Measurements from ENCODE around the gene TMEM88. TPM values are rescaled to one million over a fixed set of nuclear protein-coding genes. Genes with fewer than 3 reads are reported as not detected.

TMEM88 gene
- total RNA-seq, 5 donors from 2014 or later (not counting 1 experiment from before 2014, with no cell fraction given): 5.8 to 27.1 (median 8.4) TPM

DNA sequence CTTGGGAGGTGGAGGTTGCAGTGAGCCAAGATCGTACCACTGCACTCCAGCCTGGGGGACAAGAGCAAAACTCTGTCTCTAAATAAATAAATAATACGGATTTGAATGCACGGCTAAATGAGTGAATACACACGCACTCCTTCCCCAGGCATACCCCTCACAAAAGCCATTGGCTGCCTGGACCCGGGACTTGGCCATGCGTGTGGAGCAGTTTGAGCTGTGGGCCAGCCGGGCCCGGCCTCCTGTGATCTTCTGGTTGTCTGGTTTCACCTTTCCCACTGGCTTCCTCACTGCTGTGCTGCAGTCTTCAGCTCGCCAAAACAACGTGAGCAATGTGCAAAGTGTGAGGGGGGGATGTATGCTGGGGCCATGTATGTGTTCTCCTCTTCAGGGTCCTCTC lies 22.4 kb upstream of the TMEM88 start:
- Mint-ChIP-seq H3K27ac (no peak overlapping the region), H3K27me3 (peaks cover 3 to 4% of the 10 kb centered on the region in 2 donors), H3K9me3 (no peaks in the 10 kb centered on the region), H3K4me1 (peaks cover 21 to 25% (median 22%) of the 10 kb centered on the region in 3 donors), H3K4me3 (peak overlapping the region in 2 of 3 donors; percentile 17 to 100), H3K36me3 (no peaks in the 10 kb centered on the region)
- ATAC-seq (replicated peaks in 1 of 4) (no peak), DNase-seq (no peak)
- H3K27me3 ChIP-seq (replicated peaks in 1 of 2; ENCODE audit: control insufficient read depth in 2 of 2, extremely low read depth in 1 of 2, insufficient read depth in 2 of 2, low read length in 1 of 2): peaks cover 0 to 20% of the 10 kb centered on the region in 2 experiments
- no peak overlapping the region for H3K27ac ChIP-seq (ENCODE audit: low read length)
- POLR2A ChIA-PET: interaction anchor here (1.2 to 1.5 kb wide), 3 partner anchors 10 to 18 kb away, joined by 4 to 5 read pairs (median 5); no protein-coding TSS in a partner anchor
- H3K9me3 ChIP-seq: no peaks in the 10 kb centered on the region
- CTCF ChIA-PET: interaction anchor here in 1 of 2 donors (1.6 kb wide), 1 partner anchor 158 kb away, joined by 9 read pairs; no protein-coding TSS in a partner anchor
- 90% methylated on average over 2 of the region's 10 CpGs for WGBS (ENCODE audit: insufficient coverage)
- no peak overlapping the region for H3K4me3 ChIP-seq (ENCODE audit: control insufficient read depth in 1 of 2, extremely low read depth in 1 of 2, low read length in 1 of 2)
- peaks cover 13 to 38% of the 10 kb centered on the region in 2 experiments for H3K4me1 ChIP-seq (ENCODE audit: control insufficient read depth in 1 of 2, extremely low read depth in 1 of 2, insufficient read depth in 2 of 2, low read length in 2 of 2)
- H3K36me3 ChIP-seq (ENCODE audit: control insufficient read depth in 2 of 2, extremely low read depth in 1 of 2, insufficient read depth in 1 of 2, low read length in 1 of 2): no peaks in the 10 kb centered on the region

DNA sequence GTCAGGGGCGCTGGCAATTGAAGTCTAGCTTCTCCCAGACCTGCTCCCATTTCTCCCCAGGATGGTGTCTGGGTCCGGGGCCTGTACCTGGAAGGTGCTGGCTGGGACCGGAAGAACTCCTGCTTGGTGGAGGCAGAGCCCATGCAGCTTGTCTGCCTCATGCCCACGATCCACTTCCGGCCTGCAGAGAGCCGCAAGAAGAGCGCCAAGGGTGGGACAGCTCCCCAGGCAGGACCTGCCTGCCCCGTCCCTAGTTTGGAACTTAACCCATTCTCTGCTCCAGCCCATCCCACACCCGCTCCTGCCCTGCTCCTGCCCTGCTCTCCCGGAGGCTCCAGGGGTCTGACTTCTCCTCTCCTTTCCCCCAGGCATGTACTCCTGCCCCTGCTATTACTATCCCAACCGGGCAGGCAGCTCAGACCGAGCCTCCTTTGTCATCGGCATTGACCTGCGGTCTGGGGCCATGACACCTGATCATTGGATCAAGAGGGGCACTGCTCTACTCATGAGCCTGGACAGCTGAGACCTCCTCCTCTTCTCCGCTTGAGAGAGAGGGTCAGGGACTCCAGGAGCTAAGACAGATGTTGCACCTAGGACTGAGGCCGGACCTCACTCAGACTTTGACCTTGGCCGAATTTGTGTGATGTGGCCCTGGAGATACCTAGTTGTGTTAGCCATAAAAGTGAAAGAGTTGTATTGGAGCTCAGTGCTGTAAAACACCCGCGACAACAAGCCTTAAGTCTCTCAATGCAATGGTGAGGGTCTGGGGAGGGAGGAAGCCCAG lies 21.7 kb upstream of the TMEM88 start:
- Histone ChIP-seq H3K4me3 (ENCODE audit: control insufficient read depth in 1 of 2, extremely low read depth in 1 of 2, low read length in 1 of 2) (peak overlapping the region; percentile 90), H3K27ac (ENCODE audit: low read length) (no peak overlapping the region), H3K36me3 (ENCODE audit: control insufficient read depth in 2 of 2, extremely low read depth in 1 of 2, insufficient read depth in 1 of 2, low read length in 1 of 2) (no peaks in the 10 kb centered on the region), H3K9me3 (no peaks in the 10 kb centered on the region), H3K4me1 (ENCODE audit: control insufficient read depth in 1 of 2, extremely low read depth in 1 of 2, insufficient read depth in 2 of 2, low read length in 2 of 2) (peaks cover 16 to 43% of the 10 kb centered on the region in 2 experiments), H3K27me3 (replicated peaks in 1 of 2; ENCODE audit: control insufficient read depth in 2 of 2, extremely low read depth in 1 of 2, insufficient read depth in 2 of 2, low read length in 1 of 2) (peaks cover 0 to 20% of the 10 kb centered on the region in 2 experiments)
- Mint-ChIP-seq H3K4me3 (peak overlapping the region; percentile 98 to 100 (median 98)), H3K9me3 (no peaks in the 10 kb centered on the region), H3K4me1 (peaks cover 26 to 30% (median 27%) of the 10 kb centered on the region in 3 donors), H3K27ac (peak overlapping the region; percentile 80 to 84), H3K27me3 (peaks cover 3 to 4% of the 10 kb centered on the region in 2 donors), H3K36me3 (no peaks in the 10 kb centered on the region)
- DNase-seq (peak in 1 of 35 experiments; percentile 24), ATAC-seq (replicated peaks in 1 of 4) (no peak)
- WGBS (ENCODE audit: insufficient coverage): 59% methylated on average over 17 of the region's 19 CpGs
- POLR2A ChIA-PET: interaction anchor here (0.5 to 1.5 kb wide), 6 partner anchors 9 to 153 kb away, joined by 3 to 8 read pairs (median 5); no protein-coding TSS in a partner anchor
- CTCF ChIA-PET: interaction anchor here (0.6 to 1.6 kb wide), 6 partner anchors 8 to 157 kb away, joined by 3 to 9 read pairs (median 4); partner anchors contain the start of genes CYB5D1 (in 1 of the 2) and NAA38 (in 1 of the 2)

DNA sequence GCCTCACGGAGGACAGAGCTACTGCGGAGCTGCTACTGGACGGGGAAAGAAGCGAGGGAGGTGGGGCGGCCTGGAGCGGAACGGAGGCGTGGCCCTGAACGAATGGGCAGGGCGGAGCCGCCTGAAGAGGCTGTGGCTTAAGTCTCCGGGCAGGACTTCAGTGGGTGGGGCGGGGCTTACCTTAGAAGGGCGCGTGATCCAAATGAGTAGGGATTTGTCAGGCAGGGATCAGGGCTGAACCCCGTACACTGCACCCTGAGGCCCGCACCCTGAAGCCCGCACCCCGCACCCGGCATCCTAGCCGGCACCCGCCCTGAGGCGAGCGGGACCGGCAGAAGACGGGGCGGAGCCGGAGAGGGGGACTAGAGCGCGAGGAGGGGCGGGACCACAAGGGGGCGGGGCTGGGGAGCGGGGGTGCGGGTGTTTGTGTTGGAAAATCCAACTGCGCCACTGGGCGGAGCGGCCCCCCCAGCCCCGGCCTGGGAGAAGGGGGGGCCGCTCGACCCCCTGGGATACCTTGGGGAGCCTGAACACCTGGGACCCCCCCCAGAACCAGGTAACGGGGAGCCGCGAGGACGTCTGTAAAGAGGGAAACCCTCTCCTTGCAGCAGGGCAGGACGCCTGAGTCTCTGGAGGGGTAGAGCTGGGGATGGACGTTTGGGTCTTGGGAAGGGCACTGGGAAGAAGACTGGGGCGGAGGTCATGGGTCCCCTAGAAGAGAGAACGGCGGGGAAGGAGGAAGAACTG lies 20.9 kb upstream of the TMEM88 start, which contains the start of gene KDM6B:
Gene KDM6B (plus strand): TSS at position 423 of the 747 bp plus-strand sequence. CDS start 11,338 bp downstream, outside the sequence.
- no peaks in the 10 kb centered on the region for H3K36me3 Mint-ChIP-seq
- peak; percentile 71 to 92 (median 83) for DNase-seq
- POLR2A ChIA-PET: interaction anchor here (0.5 to 1.6 kb wide), 10 partner anchors 9 to 153 kb away, joined by 3 to 11 read pairs (median 5); partner anchors contain the start of gene NAA38 (in 1 of the 2)

GRCh38 chr17:7834542-7834956 lies 20.3 kb upstream of the TMEM88 start:
- Histone ChIP-seq H3K4me3 (ENCODE audit: control insufficient read depth in 1 of 2, extremely low read depth in 1 of 2, low read length in 1 of 2) (peak overlapping the region; percentile 90), H3K9me3 (no peaks in the 10 kb centered on the region), H3K36me3 (ENCODE audit: control insufficient read depth in 2 of 2, extremely low read depth in 1 of 2, insufficient read depth in 1 of 2, low read length in 1 of 2) (no peaks in the 10 kb centered on the region), H3K27me3 (replicated peaks in 1 of 2; ENCODE audit: control insufficient read depth in 2 of 2, extremely low read depth in 1 of 2, insufficient read depth in 2 of 2, low read length in 1 of 2) (peaks cover 0 to 20% of the 10 kb centered on the region in 2 experiments), H3K4me1 (ENCODE audit: control insufficient read depth in 1 of 2, extremely low read depth in 1 of 2, insufficient read depth in 2 of 2, low read length in 2 of 2) (peaks cover 26 to 57% of the 10 kb centered on the region in 2 experiments), H3K27ac (ENCODE audit: low read length) (peak overlapping the region; percentile 100)
- ATAC-seq (replicated peaks in 1 of 4) (peak; percentile 0 to 3 (median 3)), DNase-seq (peak in 26 of 35 experiments; percentile 25 to 78 (median 52))
- H3K9me3 Mint-ChIP-seq: no peaks in the 10 kb centered on the region
- peak overlapping the region; percentile 98 to 100 (median 98) for H3K4me3 Mint-ChIP-seq
- H3K36me3 Mint-ChIP-seq: no peaks in the 10 kb centered on the region
- CTCF ChIA-PET: interaction anchor here (0.5 to 1.8 kb wide), 13 partner anchors 9 to 906 kb away, joined by 3 to 8 read pairs (median 5); partner anchors contain the start of genes CYB5D1 (in 1 of the 2), NAA38 (in 1 of the 2) and TP53 (in 1 of the 2)
- H3K27me3 Mint-ChIP-seq: peaks cover 0 to 1% of the 10 kb centered on the region in 2 donors
- POLR2A ChIA-PET: interaction anchor here in 1 of 2 donors (0.7 to 1.6 kb wide), 5 partner anchors 9 to 144 kb away, joined by 3 to 11 read pairs (median 5); partner anchors contain the start of gene NAA38
- H3K27ac Mint-ChIP-seq: peak overlapping the region; percentile 97
- under 1% methylated on average over 16 of the region's 20 CpGs for WGBS (ENCODE audit: insufficient coverage)
- H3K4me1 Mint-ChIP-seq: peaks cover 38 to 43% (median 39%) of the 10 kb centered on the region in 3 donors

More for the DNA sequence above, 20.9 kb upstream of the TMEM88 start, which contains the start of gene KDM6B:
- Mint-ChIP-seq H3K9me3 (no peaks in the 10 kb centered on the region), H3K27ac (peak within 1 kb of the TSS; percentile 97), H3K27me3 (peaks cover 3 to 4% of the 10 kb centered on the region in 2 donors), H3K4me3 (peak within 1 kb of the TSS; percentile 98 to 100 (median 98)), H3K4me1 (peaks cover 33 to 37% (median 34%) of the 10 kb centered on the region in 3 donors)
- peak within 1 kb of the TSS; percentile 90 for H3K4me3 ChIP-seq (ENCODE audit: control insufficient read depth in 1 of 2, extremely low read depth in 1 of 2, low read length in 1 of 2)
- peak within 1 kb of the TSS; percentile 100 for H3K27ac ChIP-seq (ENCODE audit: low read length)
- no peaks in the 10 kb centered on the region for H3K9me3 ChIP-seq
- peaks cover 21 to 51% of the 10 kb centered on the region in 2 experiments for H3K4me1 ChIP-seq (ENCODE audit: control insufficient read depth in 1 of 2, extremely low read depth in 1 of 2, insufficient read depth in 2 of 2, low read length in 2 of 2)
- WGBS (ENCODE audit: insufficient coverage): 0% methylated on average over 19 of the region's 49 CpGs
- H3K36me3 ChIP-seq (ENCODE audit: control insufficient read depth in 2 of 2, extremely low read depth in 1 of 2, insufficient read depth in 1 of 2, low read length in 1 of 2): no peaks in the 10 kb centered on the region
- peaks cover 0 to 20% of the 10 kb centered on the region in 2 experiments for H3K27me3 ChIP-seq (replicated peaks in 1 of 2; ENCODE audit: control insufficient read depth in 2 of 2, extremely low read depth in 1 of 2, insufficient read depth in 2 of 2, low read length in 1 of 2)
- CTCF ChIA-PET: interaction anchor here (0.6 to 1.8 kb wide), 9 partner anchors 9 to 219 kb away, joined by 3 to 9 read pairs (median 4); partner anchors contain the start of genes CYB5D1 (in 1 of the 2), NAA38 (in 1 of the 2) and TP53 (in 1 of the 2)
- ATAC-seq (replicated peaks in 1 of 4): peak; percentile 53 to 69 (median 66)

DNA sequence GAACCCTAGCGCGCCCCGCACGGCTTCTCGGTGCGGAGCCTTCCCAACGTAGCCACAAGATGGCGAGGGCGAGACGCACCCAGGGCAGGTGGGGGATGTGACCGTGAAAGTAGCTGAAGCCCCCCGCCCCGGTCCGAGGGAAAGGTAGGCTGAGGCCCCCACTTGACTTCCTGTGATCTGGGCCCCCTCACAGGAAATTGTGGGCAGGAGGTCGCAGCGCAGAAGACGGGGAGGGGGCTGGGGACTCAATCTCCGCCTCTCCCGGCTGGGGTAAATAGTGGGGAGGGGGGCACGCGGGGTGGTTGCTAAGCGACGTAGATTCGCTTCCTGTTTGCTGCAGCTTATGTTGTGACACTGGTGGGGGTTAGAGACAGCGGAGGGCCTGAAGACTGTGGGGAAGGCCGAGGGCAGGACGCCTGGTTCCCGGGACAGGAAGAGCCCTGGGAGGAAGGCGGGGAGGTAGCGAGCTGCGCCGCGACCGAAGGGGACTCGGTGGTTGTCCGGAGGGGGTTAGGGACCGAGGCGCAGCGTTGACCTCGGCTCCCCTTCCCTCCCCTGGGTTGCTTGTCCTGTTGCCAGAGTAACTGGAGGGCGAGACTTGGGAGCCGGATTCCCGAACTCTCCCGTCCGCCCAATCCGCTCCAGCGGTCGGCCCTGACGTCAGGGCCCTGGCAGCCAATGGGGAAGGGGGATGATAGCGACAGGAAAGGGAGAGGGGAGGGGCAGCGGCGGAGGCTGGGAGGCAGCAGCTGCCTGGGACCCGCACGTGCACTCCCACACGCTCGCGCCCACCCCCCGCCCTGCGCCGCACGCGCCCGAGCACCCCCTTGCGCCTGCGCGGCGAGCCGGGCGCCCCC lies 19.7 kb upstream of the TMEM88 start:
- peaks cover 45 to 50% (median 46%) of the 10 kb centered on the region in 3 donors for H3K4me1 Mint-ChIP-seq
- WGBS (ENCODE audit: insufficient coverage): 0% methylated on average over 63 of the region's 69 CpGs
- DNase-seq: peak; percentile 67 to 95 (median 90)
- no peaks in the 10 kb centered on the region for H3K9me3 Mint-ChIP-seq
- peak overlapping the region; percentile 98 to 100 (median 98) for H3K4me3 Mint-ChIP-seq
- peaks cover 0 to 4% of the 10 kb centered on the region in 2 donors for H3K36me3 ChIP-seq (ENCODE audit: control insufficient read depth in 2 of 2, extremely low read depth in 1 of 2, insufficient read depth in 1 of 2, low read length in 1 of 2)
- H3K36me3 Mint-ChIP-seq: no peaks in the 10 kb centered on the region
- H3K27me3 ChIP-seq (replicated peaks in 1 of 2; ENCODE audit: control insufficient read depth in 2 of 2, extremely low read depth in 1 of 2, insufficient read depth in 2 of 2, low read length in 1 of 2): peaks cover 0 to 16% of the 10 kb centered on the region in 2 experiments
- no peaks in the 10 kb centered on the region for H3K9me3 ChIP-seq
- H3K27ac ChIP-seq (ENCODE audit: low read length): peak overlapping the region; percentile 100
- CTCF ChIA-PET: interaction anchor here (0.5 to 1.8 kb wide), 14 partner anchors 8 to 905 kb away, joined by 3 to 8 read pairs (median 5); partner anchors contain the start of genes CYB5D1 (in 1 of the 2), NAA38 (in 1 of the 2) and TP53 (in 1 of the 2)
- H3K27ac Mint-ChIP-seq: peak overlapping the region; percentile 97
- peaks cover 32 to 63% of the 10 kb centered on the region in 2 experiments for H3K4me1 ChIP-seq (ENCODE audit: control insufficient read depth in 1 of 2, extremely low read depth in 1 of 2, insufficient read depth in 2 of 2, low read length in 2 of 2)
- POLR2A ChIA-PET: interaction anchor here in 1 of 2 donors (0.6 to 1.6 kb wide), 8 partner anchors 8 to 316 kb away, joined by 3 to 11 read pairs (median 5); partner anchors contain the start of genes NAA38 and TP53
- ATAC-seq (replicated peaks in 1 of 4): peak; percentile 56 to 65 (median 60)
- peak overlapping the region; percentile 90 to 95 for H3K4me3 ChIP-seq (ENCODE audit: control insufficient read depth in 1 of 2, extremely low read depth in 1 of 2, low read length in 1 of 2)
- peaks cover 0 to 1% of the 10 kb centered on the region in 2 donors for H3K27me3 Mint-ChIP-seq

Measured in T-cell (primary cell).